Activated CD4-positive, alpha-beta T cell treated with anti-CD3 and anti-CD28 coated beads for 48 hours (primary cell): ENCODE data around the gene RPS13.
"Not testable (repeated sequence)": the region's sequence is repeated elsewhere in the genome, so short reads cannot be mapped to it uniquely, and the experiment has no call there.

ENCODE experiments used
- DNase-seq: peaks from one replicate; pipeline ENCODE4 v3.0.0-alpha.2; 2020

RPS13 gene

DNA sequence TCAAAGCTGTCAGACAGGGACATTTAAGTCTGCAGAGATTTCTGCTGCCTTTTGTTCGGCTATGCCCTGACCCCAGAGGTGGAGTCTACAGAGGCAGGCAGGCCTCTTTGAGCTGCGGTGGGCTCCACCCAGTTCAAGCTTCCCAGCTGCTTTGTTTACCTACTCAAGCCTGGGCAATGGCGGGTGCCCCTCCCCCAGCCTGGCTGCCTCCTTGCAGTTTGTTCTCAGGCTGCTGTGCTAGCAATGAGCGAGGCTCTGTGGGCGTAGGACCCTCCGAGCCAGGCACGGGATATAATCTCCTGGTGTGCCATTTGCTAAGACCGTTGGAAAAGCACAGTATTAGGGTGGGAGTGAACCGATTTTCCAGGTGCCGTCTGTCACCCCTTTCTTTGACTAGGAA, 43.4 kb downstream of the RPS13 start:
- DNase-seq = not testable (repeated sequence)

DNA sequence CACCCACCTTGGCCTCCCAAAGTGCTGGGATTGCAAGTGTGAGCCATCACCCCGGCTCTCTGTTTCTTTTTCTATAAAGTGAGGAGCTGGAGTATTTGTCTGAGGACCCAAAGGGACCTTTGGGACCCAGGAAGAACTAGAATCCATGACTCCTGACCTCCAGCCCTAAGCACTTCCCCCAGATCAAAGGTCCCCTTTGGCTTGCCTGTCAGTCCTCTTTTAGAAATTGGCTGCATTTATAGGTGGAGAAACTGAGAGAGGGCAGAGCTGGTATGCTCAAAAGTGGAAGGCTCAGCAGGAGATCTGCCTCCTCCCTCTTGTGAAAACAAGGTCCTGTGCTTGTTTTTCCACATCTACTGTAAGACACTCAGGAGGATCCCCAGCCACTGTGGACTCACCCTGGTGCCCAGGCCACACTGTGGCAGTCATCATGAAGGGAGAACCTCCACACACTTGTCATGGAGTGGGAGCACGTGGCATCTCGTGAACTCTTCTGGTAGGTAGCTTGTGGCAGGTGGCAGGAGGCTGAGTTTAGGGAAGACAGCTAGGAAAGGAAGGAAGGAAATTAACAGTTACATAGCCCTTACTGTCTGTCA, 50.9 kb downstream of the RPS13 start:
- DNase-seq = no peak

DNA sequence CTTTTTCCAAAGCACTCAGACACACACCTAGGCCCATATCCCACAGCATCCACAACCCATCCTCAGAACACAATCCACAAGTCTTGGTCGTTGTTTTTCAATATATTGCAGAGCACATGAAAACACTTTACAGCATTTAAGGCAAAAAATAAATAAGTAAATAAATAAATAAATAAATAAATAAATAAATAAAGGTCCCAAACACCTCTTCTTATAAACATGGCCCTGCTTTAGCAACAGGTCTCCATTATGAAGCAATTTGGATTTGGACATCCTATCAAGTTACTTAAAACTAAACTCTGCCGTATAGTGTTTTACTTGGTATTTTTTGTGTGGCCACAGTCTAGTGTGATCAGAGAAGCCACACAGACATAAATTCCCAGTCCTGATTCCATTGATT, 52.5 kb downstream of the RPS13 start:
- DNase-seq = no peak
